Activated CD4-positive, alpha-beta T cell treated with anti-CD3 and anti-CD28 coated beads, Interleukin-2, amount 50 U/mL, for 4 hours (primary cell): ENCODE measurements around the gene RBM34.
A peak's percentile ranks its signal among the peaks of the same experiment; 100 is the strongest.
"Not testable (repeated sequence)": the region's sequence is repeated elsewhere in the genome, so short reads cannot be mapped to it uniquely, and the experiment has no call there.

Experiments used
- DNase-seq, 2 experiments: peaks; one replicate each; pipeline ENCODE4 v3.0.0-alpha.2; 2020

Gene RBM34, protein sequence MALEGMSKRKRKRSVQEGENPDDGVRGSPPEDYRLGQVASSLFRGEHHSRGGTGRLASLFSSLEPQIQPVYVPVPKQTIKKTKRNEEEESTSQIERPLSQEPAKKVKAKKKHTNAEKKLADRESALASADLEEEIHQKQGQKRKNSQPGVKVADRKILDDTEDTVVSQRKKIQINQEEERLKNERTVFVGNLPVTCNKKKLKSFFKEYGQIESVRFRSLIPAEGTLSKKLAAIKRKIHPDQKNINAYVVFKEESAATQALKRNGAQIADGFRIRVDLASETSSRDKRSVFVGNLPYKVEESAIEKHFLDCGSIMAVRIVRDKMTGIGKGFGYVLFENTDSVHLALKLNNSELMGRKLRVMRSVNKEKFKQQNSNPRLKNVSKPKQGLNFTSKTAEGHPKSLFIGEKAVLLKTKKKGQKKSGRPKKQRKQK

GRCh38 chr1:235160957-235161684, at the start of gene RBM34:
RBM34 (minus strand) TSS chr1:235161250; CDS start chr1:235161226, 24 bp downstream.
- DNase-seq: peak; percentile 88 to 89

- DNase-seq: peak; percentile 18 to 24
Observed at GRCh38 chr1:235207209-235207565, 46.1 kb upstream of the RBM34 start.

DNA sequence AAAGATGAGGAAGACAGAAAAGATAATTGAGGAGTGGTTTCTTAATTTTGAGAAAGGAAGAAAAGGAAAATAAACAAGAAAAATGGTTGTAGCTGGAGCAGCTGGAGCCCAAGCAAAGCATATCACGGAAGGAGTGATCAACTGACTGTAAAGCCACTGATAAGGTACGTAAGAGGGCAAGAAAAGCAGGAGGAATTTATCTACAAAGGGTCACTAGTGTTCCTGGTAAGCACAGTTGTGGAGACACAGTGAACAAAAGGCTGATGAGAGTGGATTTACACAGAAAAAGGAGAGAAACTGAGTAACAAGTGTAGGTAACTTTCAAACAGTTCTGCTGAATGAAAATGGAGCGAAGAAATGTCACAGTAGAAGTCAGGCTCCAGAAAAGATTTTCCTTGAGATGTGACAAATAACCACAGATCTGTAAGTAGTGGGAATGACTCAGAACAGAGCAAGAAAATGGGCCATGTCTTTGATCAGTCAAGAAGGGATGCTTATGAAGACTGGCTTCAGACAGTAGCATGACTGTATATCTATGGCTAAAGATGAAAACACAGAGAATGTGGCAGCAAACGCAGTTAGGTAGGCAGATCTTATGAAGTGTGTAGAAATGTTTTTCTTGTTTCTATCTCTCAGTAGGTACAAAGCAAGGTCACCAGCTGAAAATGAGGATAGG, 45.6 kb upstream of the RBM34 start:
- DNase-seq: no peak

GRCh38 chr1:235205687-235206086, 44.6 kb upstream of the RBM34 start:
- no peak for DNase-seq

- DNase-seq: no peak
Observed at GRCh38 chr1:235203428-235203827, 42.4 kb upstream of the RBM34 start.

DNA sequence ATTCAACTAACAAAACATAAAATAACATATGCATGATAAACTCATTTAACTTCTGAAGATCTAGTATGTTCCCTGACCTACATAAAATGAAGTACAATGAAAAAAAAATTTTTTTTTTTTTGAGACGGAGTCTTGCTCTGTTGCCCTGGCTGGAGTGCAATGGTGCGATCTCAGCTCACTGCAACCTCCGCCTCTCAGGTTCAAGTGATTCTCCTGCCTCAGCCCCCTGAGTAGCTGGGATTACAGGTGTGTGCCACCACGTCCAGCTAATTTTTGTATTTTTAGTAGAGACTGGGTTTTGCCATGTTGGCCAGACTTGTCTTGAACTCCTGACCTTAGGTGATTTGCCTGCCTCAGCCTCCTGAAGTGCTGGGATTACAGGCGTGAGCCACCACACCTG, 41.4 kb upstream of the RBM34 start:
- DNase-seq: not testable (repeated sequence)

- no peak for DNase-seq
Observed at GRCh38 chr1:235199441-235199840, 38.4 kb upstream of the RBM34 start.

GRCh38 chr1:235190431-235190830, 29.4 kb upstream of the RBM34 start:
- no peak for DNase-seq

DNA sequence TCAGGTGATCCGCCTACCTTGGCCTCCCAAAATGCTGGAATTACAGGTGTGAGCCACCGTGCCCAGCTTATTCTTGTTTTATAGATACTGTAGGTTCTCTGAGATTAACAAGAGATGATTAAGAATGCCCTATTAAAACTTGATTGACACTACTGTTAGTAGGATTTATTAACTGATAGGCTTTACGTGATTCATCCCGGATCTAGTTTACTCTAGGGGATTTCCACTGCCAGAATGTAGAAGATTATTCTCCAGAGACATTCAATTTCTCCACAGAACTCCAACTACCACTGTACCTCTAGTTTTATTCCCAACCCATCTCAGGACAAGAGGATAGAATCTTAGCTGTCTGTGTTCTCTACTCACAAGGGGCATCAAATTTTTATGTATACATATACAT, 26.3 kb upstream of the RBM34 start:
- no peak for DNase-seq

- no peak for DNase-seq
Observed at GRCh38 chr1:235181561-235182245, 20.7 kb upstream of the RBM34 start.

GRCh38 chr1:235180916-235181460, 19.9 kb upstream of the RBM34 start:
- DNase-seq: no peak

GRCh38 chr1:235176486-235176885, 15.4 kb upstream of the RBM34 start:
- no peak for DNase-seq

DNA sequence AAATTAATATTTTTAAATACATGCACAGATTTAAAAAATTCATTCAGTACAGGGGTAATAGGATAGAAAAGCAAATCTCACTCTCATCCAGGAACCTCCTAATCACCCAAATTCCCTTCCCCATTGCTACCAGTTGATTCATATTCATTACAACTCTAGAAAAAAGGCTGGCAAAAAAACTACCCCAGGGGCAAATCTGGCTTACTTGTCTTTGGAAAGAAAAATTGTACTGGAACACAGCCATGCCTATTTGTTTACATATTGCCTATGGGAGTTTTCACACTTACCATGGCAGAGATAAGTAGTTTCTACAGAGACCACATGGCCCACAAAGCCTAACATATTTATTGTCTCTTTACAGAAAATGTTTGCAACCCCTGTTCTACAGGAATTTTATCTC, 8.9 kb upstream of the RBM34 start:
- DNase-seq: no peak

GRCh38 chr1:235168375-235168774, 7.3 kb upstream of the RBM34 start:
- no peak for DNase-seq

GRCh38 chr1:235161685-235162327, 756 bp upstream of the RBM34 start:
- DNase-seq: no peak

DNA sequence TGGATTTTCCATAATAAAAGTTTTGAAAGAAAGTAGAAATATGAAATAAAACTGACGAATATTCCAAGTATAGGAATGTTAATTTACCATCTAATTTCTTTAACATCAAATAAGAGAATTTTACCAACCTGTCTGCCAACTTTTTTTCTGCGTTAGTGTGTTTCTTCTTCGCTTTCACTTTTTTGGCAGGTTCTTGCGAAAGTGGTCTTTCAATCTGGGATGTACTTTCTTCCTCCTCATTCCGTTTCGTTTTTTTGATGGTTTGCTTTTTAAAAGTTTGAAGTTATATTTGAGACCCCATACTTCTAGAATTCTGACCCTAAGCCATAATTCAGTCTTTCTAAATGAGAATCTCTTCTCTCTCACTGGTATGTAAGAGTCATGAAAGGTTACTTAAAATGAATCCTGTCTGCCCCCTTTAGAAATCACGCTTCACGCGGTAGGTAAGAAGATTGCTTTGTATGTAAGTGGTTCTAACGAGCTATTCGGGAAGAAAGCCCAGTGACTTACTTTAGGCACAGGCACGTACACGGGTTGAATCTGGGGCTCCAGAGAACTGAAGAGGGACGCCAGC, 580 bp downstream of the RBM34 start:
- DNase-seq: peak in 1 of 2 experiments; percentile 9

DNA sequence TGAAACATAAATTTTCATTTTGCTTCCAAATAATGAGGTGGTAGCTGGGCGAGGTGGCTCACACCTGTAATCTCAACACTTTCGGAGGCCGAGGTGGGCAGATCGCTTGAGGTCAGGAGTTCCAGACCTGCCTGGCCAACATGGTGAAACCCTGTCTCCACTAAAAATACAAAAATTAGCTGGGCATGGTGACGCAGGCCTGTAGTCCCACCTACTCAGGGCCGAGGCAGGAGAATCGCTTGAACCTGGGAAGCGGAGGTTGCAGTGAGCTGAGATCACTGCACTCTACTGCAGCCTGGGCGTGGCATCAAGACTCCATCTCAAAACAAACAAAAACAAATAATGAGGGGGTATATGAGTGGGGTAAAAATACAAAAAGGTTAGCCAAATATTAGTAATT, 1.1 kb downstream of the RBM34 start:
- DNase-seq: not testable (repeated sequence)

GRCh38 chr1:235159284-235159683, 1.8 kb downstream of the RBM34 start:
- not testable (repeated sequence) for DNase-seq

- no peak for DNase-seq
Observed at GRCh38 chr1:235158680-235159079, 2.4 kb downstream of the RBM34 start.

GRCh38 chr1:235157150-235157549, 3.9 kb downstream of the RBM34 start:
- DNase-seq: no peak

GRCh38 chr1:235156740-235157139, 4.3 kb downstream of the RBM34 start:
- DNase-seq: no peak

- no peak for DNase-seq
Observed at GRCh38 chr1:235156265-235156664, 4.8 kb downstream of the RBM34 start.
